Gastroesophageal sphincter (tissue), 3 donors: ENCODE results near the gene MACF1.

Source experiments
- EP300 ChIP-seq: sonication (generic); formaldehyde crosslinking; IDR thresholded peaks from one replicate; pipeline ENCODE4 v1.6.1; 2017; ENCODE audit warnings: antibody characterized with exemption, mild to moderate bottlenecking
- POLR2A ChIP-seq, 2 donors: fragments of 450-650 bp; IDR thresholded peaks; one replicate each; pipeline ENCODE4 v1.6.1; 2017; ENCODE audit warnings: antibody characterized with exemption in 2 of 2, mild to moderate bottlenecking in 2 of 2, moderate library complexity in 1 of 2
- POLR2AphosphoS5 ChIP-seq: sonication (generic); formaldehyde crosslinking; IDR thresholded peaks from one replicate; pipeline ENCODE4 v1.6.1; 2017; ENCODE audit warnings: antibody characterized with exemption
- TF ChIP-seq, protein P1 (sequence below), 4 experiments: fragments of 200-600 bp in 2 of 4; fragments of 450-650 bp in 2 of 4; sonication (generic) in 1 of 4; IDR thresholded peaks; one replicate each; pipeline ENCODE4 v1.5.1; 2017 to 2019; ENCODE audit warnings: antibody characterized with exemption in 4 of 4, mild to moderate bottlenecking in 2 of 4, moderate library complexity in 2 of 4

- TF ChIP-seq, protein P1, sequence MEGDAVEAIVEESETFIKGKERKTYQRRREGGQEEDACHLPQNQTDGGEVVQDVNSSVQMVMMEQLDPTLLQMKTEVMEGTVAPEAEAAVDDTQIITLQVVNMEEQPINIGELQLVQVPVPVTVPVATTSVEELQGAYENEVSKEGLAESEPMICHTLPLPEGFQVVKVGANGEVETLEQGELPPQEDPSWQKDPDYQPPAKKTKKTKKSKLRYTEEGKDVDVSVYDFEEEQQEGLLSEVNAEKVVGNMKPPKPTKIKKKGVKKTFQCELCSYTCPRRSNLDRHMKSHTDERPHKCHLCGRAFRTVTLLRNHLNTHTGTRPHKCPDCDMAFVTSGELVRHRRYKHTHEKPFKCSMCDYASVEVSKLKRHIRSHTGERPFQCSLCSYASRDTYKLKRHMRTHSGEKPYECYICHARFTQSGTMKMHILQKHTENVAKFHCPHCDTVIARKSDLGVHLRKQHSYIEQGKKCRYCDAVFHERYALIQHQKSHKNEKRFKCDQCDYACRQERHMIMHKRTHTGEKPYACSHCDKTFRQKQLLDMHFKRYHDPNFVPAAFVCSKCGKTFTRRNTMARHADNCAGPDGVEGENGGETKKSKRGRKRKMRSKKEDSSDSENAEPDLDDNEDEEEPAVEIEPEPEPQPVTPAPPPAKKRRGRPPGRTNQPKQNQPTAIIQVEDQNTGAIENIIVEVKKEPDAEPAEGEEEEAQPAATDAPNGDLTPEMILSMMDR (IDR thresholded peaks at IDR 0.05): no peak
- no peak for TF ChIP-seq EP300
- no peak for TF ChIP-seq POLR2A (IDR thresholded peaks at IDR 0.05)
- no peak for TF ChIP-seq POLR2AphosphoS5
Observed at GRCh38 chr1:39368045-39368444, 163.6 kb downstream of the MACF1 start.
